Spleen (tissue), 7 donors: ENCODE measurements around the gene ABCE1.

ENCODE experiments used
- CTCF ChIP-seq, 11 experiments: fragments of 200-600 bp in 7 of 11; fragments of 450-650 bp in 4 of 11; sonication (generic) in 4 of 11; IDR thresholded peaks in 8 of 11; conservative IDR thresholded peaks in 3 of 11; 1 replicate in 7 of 11; 2 replicates in 4 of 11; pipeline versions ENCODE4 v1.4.0 to v1.8.0; 2016 to 2021; ENCODE audit warnings: antibody characterized with exemption in 11 of 11, inconsistent platforms in 4 of 11, mild to moderate bottlenecking in 1 of 11
- POLR2A ChIP-seq, 3 donors: fragments of 450-650 bp; IDR thresholded peaks; one replicate each; pipeline ENCODE4 v1.5.1; 2017; ENCODE audit warnings: antibody characterized with exemption in 3 of 3, mild to moderate bottlenecking in 1 of 3
- POLR2AphosphoS5 ChIP-seq, 3 donors: sonication (generic); formaldehyde crosslinking; IDR thresholded peaks; one replicate each; pipeline ENCODE4 v1.5.1; 2017; ENCODE audit warnings: antibody characterized with exemption in 3 of 3
- donor health status: DM: no; HTN: no; CAD: no; lungs with moderate emphysema.
- donor health status: DM: no; HTN: no; CAD: no.
- donor health status: DM: no; HTN: no; CAD: no.

DNA sequence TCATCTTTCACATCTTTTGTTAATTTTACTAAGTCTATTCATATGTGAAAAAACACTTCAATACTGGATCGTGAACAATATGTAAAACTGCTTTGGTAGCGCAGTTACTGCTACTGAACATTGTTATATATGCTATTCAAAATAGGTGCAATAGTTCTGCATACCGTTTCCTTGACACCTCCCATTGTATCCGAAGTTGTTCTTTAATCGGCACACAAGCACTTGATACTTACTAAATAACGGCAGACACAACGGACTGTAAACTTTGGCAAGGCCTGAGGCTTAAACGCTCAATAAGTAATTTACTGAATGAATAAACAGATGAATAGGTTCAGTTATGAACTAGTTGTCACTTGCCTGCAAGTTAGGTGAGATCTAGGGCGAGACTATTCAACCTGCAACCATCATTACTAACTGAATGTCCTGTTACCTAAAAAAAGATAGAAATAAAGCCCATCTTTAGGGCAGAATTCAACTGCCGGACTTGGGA lies 735 bp upstream of the ABCE1 start:
- TF ChIP-seq CTCF (IDR thresholded peaks at IDR 0.05 in 8 of 11, conservative IDR thresholded peaks at IDR 0.05 in 3 of 11) (no peak), POLR2A (IDR thresholded peaks at IDR 0.05) (no peak), POLR2AphosphoS5 (IDR thresholded peaks at IDR 0.05) (no peak)
